H54 (cell line): Measurements from ENCODE around the gene SHISA8.

Source experiments
- DNase-seq: peaks from one replicate; pipeline ENCODE4 v3.0.0; 2011; ENCODE audit warnings: low spot score, mixed read lengths; ENCODE audit not compliant: insufficient read length
- FAIRE-seq: peaks from 3 replicates; lab custom pipeline; 2011; peaks lifted over from hg19 to GRCh38; lab: Jason Lieb, UNC
- POLR2A ChIP-seq: IDR thresholded peaks from 2 replicates; pipeline ENCODE4 v1.6.1; 2011; ENCODE audit warnings: low read depth, mild to moderate bottlenecking, low read length

The SHISA8 gene

DNA sequence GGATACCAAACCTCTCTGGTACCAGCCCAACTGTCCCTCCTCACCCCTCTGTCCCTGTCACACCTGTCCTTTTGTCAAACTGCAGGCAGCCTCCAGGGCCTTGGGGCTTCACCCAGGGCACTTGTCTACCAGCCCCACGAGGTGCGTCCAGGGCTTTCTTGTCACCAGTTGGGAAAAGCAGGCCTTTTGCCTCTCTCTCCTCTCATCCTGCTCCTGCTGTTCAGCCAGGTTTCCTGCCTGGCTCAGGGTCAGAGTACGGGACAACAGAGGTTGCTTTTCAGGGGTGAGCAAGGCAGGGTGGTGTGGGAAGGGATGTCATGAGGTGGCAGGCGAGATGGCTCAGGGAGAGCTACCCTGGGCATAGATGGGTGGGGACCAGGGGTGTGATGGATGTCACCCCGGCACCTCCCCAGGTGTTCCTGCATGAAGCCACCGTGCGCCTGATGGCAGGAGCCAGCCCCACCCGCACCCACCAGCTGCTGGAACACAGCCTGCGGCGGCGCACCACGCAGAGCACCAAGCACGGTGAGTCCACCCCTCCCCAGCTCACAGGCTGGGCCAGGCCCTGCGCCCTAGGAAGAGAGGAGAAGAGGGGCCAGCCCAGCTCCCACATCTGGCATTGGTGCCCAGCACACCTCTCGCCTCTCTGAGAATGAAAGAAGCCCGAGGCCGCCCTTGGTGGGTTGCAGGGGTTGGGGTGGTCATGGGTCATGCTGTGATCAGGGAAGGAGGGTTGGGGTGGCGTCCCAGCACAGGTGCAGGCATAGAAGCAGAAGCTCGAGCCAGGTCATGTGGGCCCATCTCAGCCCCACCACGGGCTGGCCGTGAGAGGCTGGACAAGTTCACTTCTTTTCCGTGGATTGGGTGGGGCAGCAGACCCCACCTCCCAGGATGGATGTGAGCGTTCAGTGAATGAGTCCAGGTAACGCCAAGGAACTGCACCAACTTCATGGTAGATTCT lies 10.1 kb downstream of the SHISA8 start:
- no peak for TF ChIP-seq POLR2A
- FAIRE-seq: no peak
- DNase-seq: no peak

DNA sequence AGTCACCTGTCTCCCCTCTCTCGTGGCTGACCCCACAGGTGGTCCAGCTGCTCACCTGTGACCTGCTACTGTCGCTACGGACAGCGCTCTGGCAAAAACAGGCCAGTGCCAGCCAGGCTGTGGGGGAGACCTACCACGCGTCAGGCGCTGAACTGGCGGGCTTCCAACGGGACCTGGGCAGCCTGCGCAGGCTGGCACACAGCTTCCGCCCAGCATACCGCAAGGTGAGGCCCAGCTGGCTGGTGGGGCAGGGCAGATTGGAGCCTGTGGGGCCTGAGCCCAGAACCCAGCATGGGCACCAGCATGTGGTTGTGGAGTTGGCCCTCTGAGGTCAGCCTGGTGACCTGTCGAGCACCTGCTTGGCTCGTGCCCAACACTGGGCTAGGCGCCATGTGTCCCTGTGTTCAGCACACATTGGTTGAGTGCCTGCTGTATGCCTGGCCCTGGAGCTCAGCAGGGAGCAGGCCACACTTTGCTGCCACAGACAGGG lies 11.9 kb downstream of the SHISA8 start:
- no peak for DNase-seq
- no peak for TF ChIP-seq POLR2A
- no peak for FAIRE-seq

DNA sequence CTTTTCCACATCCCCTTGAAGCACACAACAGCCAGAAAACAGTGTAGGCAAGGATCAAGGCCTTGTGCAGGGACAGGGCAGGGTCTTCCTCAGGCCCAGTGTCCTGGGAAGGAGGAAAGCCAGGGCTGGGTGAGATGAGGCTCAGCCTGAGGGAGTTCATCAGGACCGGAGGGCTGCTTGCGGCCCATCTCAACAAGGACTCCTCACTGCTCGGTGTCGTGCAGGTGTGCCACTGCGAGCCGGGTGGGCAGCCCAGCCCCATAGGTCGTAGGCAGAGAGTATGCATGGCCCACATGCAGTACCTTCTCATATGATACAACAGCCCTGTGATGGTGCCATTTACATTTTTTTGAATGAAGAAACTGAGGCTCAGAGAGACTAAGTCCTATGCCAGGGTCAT lies 12.9 kb downstream of the SHISA8 start:
- TF ChIP-seq POLR2A: no peak
- no peak for DNase-seq
- FAIRE-seq: no peak

DNA sequence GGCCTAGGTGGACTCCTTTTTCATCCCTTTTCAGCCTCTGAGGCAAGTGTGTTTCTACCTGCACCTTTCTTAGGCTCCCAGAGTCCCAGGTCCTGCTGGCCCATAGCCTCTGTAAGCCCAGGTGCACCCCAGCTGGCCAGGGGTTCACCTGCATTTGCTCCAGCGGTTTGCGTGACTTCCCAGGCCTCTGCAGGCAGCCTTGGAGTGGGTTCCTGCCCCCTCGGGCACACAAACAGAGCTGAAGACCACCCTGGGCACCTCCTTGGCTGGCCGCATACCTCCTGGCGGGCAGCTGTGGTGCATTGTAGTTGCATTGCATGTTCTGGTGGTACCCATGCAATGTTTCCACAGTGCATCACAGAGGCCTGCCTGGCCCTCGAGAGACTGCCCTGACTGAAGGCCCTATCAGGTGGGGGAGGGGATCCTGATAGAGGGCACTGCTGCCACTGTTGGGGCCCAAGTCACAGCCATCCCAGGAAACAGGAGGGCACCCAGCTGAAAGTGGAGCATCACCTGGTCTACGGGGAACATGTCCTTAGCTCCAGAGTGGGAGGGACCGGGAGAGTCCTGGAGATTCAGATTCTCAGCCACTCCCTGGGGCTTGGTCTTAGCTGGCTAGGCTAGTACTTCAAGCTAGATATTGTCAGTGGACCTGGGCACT lies 14.1 kb downstream of the SHISA8 start:
- no peak for DNase-seq
- TF ChIP-seq POLR2A: no peak
- FAIRE-seq: no peak

DNA sequence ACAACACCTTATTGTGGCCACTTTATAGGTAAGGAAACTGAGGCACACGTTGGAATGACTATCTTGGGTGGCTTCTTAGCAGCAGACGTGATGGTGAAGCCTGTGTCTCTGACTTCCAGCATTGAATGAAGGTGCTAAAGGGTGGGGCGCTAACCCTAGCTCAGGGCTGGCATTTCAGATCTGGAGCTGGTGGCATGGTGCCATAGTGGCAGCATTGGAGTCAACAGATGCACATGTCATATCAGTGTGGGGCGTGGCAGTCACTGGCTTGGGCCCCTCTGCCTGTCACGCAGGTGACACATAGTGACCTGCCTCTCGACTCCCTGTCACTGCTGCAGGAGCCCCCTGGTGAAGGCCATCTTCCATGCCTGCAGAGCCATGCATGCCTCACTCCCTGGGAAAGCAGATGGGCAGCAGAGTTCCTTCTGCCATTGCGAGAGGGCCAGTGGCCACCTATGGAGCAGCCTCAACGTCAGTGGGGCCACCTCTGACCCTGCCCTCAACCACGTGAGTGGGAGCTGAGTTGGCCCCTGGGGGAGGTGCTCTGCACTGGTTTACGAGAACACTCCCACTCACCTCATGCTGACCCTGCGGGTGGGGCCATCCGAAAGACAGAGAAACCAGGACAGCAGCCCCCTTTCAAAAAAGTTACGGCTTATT lies 14.8 kb downstream of the SHISA8 start:
- FAIRE-seq (no peak), DNase-seq (no peak)
- no peak for TF ChIP-seq POLR2A

DNA sequence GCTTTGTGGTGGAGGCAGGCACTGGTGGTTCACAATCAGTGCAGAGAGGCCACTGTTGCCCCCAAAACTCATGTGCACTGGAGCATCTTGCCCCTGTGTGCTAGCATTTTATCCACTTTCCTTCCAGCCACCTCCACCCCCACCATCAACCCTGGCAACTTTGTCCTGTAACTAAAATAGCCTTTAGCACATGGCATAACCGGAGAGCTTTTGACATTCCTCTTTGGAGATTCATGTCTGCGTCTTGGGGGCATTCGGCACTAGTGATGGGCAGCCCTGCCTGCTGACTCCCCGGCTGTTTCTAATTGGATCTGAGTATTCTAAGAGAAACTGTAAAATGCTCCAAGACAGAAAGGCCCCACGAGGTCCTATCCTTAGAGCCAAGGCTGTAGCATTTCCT lies 15.8 kb downstream of the SHISA8 start:
- no peak for TF ChIP-seq POLR2A
- DNase-seq (no peak), FAIRE-seq (no peak)

DNA sequence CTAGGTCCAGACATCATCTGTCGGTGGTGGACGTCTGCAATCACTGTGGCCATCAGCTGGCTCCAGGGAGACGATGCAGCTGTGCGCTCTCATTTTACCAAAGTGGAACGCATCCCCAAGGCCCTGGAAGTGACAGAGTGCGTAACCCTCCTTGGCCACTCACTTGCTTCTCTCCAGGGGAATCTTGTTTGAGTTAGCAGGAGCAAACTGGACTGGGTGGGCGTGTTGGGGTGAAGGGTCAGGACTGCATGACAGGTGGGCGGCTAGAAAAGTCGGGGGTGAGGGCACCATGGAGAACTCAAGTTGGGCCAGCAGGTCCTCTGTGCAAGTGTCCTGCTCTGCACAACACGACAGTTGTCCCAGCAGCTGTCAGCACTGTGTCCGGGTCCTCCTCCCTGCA lies 16.2 kb downstream of the SHISA8 start:
- FAIRE-seq (no peak), DNase-seq (no peak)
- TF ChIP-seq POLR2A: no peak

DNA sequence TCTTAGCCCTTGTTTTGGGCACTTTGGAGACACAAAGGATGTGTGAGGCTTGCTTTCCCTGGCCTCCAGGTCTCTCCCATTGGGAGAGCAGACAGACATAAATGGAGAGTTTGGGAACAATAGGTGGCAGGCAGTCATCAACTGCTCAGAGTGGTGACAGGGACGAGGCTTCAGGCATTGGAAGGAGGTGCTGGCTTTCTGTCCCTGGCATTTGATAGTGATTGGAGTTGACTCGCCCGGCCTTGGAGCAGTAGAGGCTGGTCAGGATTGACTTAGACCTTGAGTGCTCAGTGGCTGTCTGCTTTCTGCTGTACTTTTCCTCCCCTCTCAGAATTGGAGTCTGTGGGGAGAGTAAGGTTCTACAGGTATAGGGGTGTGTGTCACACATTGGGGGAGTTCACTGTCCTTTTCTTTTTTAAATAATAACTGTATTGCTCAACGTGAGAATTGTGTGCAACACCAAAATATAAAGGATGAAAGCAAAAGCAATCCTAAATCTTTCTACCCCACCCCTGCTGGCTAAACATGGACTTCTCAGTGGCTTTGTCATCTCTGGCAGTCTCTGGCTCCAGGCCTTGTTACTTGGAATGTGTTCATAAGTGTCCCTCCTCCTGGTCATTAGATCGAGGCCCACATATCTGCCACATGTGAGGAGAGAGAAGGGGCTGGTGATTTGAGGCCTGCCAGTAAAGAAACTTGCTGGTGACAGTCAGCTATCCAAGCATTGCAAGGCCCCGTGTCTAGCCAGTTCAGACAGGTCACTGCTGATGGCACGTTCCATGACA lies 21.1 kb downstream of the SHISA8 start:
- FAIRE-seq (no peak), DNase-seq (no peak)
- no peak for TF ChIP-seq POLR2A

DNA sequence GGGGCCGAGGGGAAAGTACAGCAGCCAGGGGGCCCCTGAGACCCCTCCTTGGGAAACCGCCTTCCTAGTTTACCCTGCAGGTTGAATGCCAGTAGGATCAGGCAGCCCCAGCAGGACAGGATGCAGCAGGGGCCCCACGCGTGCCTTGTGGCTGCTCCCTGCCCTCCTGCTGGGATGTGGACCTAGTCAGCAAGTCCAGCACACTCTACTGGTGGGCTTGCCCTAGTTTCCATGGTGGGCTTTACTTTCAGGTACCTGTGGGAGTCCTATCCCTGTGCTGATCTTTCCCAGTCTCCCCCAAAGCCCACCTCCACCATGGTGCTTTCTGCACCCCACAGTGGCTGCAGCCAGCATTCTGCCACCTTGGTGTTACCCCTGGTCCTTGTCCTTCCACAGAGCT lies 22.2 kb downstream of the SHISA8 start:
- FAIRE-seq: no peak
- TF ChIP-seq POLR2A: no peak

DNA sequence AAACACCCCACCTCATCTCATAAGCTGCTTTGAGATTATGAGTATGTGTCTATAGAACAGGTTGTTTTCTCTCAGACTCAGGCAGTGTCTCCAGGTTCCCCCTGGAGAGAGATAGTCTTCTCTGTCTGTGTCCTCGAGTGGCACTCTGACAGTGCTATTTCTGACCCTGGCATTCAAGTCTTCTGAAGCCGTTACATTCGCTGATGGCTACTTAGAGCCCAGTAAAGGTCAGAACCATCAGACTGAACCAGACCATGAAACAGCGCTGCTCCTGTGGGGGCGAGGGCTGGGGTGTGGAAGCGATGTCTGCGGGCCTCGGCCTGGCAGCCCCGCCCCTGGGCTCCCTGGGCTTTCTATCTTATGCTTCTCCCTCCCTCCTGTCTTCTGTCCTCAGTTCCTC lies 23.5 kb downstream of the SHISA8 start:
- TF ChIP-seq POLR2A: no peak
- no peak for FAIRE-seq
- DNase-seq: no peak

More for the DNA sequence above, 22.2 kb downstream of the SHISA8 start:
- no peak for DNase-seq

DNA sequence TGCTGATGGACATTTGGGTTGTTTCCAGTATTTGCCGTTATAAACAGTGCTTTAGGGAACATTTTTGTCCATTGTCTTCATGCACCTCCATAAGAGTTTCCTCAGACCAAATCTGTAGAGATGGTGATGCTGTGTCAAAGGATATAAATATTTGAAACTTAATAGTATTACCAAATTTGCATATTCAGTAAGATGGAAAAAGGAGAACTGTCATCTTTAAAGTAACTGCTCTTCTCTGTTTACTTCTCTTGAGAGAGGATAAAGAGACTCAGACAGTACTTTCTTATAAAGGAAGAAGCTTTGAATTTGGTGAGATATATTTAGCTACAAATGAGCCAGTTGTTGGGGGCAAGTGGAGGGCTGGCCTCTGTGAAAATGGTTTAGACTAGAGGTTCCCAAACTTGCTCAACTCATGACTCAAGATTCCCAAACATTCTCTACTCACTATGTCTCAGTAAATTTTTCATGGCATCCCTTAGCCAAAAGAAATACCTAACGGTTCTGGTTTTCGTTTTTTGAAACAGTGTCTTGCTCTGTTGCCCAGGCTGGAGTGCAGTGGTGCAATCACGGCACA lies 26.2 kb downstream of the SHISA8 start:
- no peak for TF ChIP-seq POLR2A
- no peak for DNase-seq
- no peak for FAIRE-seq

DNA sequence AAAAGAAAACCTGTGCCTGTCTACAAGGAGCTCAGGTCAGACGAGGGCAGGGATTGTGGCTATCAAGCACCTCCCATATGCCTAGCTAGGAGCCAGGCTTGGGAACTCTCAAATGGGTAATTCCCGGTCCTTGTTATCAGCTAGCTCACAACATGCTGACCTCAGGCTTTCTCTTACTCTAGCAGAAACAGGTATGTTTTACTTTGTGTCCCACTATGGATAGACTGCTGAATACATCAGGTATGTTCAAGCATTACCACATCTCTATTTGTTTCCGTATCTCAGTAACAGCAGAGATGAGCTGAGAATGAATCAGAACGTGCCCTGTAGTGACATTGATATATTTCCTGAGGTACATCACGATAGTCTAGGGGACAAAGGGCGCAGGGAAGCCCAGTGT lies 29.4 kb downstream of the SHISA8 start:
- DNase-seq (no peak), FAIRE-seq (no peak)
- TF ChIP-seq POLR2A: no peak

DNA sequence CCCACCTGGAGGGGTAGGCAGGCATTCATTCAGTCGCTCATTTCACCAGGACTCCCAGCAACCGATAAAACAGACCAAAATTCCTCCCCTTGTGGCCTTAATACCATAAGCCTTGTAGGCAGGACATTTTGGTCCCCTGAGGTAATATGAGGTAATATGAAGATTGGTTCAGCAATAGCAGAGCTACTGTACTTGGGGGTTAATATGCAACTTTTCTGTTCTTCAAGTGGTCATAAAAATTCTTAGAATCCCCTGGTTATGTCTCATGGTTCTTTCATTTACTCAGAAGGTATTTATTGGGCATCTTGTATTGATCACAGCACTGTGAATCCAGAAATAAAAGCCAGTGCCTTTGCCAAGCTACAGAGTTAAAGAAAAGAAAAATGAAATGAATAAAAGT lies 29.8 kb downstream of the SHISA8 start:
- FAIRE-seq (no peak), DNase-seq (no peak)
- no peak for TF ChIP-seq POLR2A
